Measurements from ENCODE around the gene KCNN4. TPM values are rescaled to one million over a fixed set of nuclear protein-coding genes. Genes with fewer than 3 reads are reported as not detected.
A peak's percentile ranks its signal among the peaks of the same experiment; 100 is the strongest.

KCNN4 gene
- total and polyA plus RNA-seq, 11 donors: 0.15 to 3.7 (median 0.63) TPM

DNA sequence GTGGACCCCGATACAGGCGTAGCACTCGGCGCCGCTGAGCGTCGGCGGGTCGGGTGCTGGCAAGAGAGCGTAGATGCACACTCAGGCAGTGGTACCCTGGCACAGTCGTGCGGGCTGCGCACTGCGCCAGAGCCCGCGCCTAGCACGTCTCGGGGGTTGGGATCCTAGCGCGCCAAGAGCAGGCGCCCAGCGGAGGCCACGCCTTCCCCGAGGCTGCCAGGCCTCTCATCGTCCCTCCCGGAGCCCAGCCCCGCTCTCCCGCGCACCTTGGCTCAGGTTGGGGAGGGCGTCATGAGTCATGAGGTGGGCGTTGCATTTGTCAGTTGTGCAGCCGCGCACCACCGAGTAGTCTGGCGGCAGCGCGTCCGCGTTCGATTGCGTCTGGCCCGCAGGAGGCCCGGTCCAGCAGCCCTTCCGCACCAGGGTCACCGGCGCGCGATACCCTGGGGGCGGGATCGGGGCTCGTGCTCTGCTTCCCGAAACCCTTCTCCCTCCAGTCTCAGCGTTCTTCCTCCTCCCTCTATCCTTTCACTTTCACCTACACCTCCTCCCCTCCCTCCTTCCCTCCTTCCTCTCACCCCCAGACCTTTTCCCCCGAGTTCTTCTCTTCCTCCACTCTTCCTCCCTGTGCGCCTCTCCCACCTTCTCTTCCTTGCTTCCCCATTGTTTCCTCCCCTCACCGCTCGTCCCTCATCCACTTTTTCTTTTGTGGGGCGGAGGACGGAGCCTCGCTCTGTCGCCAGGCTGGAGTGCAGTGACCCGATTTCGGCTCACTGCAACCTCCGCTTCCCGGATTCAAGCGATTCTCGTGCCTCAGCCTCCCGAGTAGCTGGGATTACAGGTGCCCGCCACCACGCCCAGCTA, 18.0 kb upstream of the KCNN4 start:
- peak overlapping the region; percentile 25 to 62 (median 50) for H3K4me3 ChIP-seq
- no peak for DNase-seq
- 13 to 16% (median 14%) methylated on average over 61 to 70 of the region's 70 CpGs for WGBS, 4 donors
- TF ChIP-seq, protein P1, sequence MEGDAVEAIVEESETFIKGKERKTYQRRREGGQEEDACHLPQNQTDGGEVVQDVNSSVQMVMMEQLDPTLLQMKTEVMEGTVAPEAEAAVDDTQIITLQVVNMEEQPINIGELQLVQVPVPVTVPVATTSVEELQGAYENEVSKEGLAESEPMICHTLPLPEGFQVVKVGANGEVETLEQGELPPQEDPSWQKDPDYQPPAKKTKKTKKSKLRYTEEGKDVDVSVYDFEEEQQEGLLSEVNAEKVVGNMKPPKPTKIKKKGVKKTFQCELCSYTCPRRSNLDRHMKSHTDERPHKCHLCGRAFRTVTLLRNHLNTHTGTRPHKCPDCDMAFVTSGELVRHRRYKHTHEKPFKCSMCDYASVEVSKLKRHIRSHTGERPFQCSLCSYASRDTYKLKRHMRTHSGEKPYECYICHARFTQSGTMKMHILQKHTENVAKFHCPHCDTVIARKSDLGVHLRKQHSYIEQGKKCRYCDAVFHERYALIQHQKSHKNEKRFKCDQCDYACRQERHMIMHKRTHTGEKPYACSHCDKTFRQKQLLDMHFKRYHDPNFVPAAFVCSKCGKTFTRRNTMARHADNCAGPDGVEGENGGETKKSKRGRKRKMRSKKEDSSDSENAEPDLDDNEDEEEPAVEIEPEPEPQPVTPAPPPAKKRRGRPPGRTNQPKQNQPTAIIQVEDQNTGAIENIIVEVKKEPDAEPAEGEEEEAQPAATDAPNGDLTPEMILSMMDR (IDR thresholded peaks at IDR 0.05): no peak
- TF ChIP-seq POLR2A (IDR thresholded peaks at IDR 0.05): no peak
- H3K27ac ChIP-seq: peak overlapping the region in 1 of 12 donors; percentile 46
- peaks cover 0 to 66% (median 14%) of the 10 kb centered on the region in 9 donors for H3K27me3 ChIP-seq
- H3K36me3 ChIP-seq: no peaks in the 10 kb centered on the region
- H3K9me3 ChIP-seq: peaks cover 0 to 7% (median 0%) of the 10 kb centered on the region in 12 donors
- intact Hi-C loops (cut with DNase I): no loop called here
- H3K4me1 ChIP-seq: peaks cover 0 to 15% (median 6%) of the 10 kb centered on the region in 12 donors
- peak in 3 of 4 donors; percentile 50 to 62 (median 55) for ATAC-seq

DNA sequence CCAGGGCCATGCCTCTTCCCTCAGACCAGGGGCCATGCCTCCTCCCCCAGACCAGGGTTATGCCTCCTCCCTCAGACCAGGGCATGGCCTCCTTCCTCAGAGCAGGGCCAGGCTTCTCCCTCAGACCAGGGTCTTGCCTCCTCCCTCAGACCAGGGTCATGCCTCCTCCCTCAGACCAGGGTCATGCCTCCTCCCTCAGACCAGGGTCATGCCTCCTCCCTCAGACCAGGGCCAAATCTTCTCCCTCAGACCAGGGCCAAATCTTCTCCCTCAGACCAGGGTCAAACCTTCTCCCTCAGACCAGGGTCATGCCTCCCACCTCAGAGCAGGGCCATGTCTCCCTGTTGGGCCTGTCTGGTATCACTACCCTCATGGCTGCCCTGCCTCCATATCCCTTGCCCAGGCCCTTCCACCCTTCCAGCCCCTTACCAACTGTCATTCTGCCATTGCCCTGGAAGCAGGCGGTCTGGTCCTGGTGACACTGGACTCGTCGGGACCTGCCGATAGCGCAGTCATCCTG, 17.3 kb upstream of the KCNN4 start:
- Histone ChIP-seq H3K27ac (no peak overlapping the region), H3K4me3 (peak overlapping the region in 11 of 12 donors; percentile 25 to 62 (median 52)), H3K9me3 (peaks cover 0 to 7% (median 0%) of the 10 kb centered on the region in 12 donors), H3K27me3 (peaks cover 0 to 70% (median 14%) of the 10 kb centered on the region in 9 donors), H3K4me1 (peaks cover 0 to 15% (median 6%) of the 10 kb centered on the region in 12 donors), H3K36me3 (no peaks in the 10 kb centered on the region)
- no peak for TF ChIP-seq POLR2A (IDR thresholded peaks at IDR 0.05)
- TF ChIP-seq, protein P1 (IDR thresholded peaks at IDR 0.05): no peak
- intact Hi-C loops (cut with DNase I): no loop called here
- no peak for DNase-seq
- WGBS, 4 donors: 41 to 70% (median 45%) methylated on average over 2 to 5 of the region's 5 CpGs
- ATAC-seq: no peak

- Histone ChIP-seq H3K4me1 (peaks cover 0 to 15% (median 6%) of the 10 kb centered on the region in 12 donors), H3K27ac (no peak overlapping the region), H3K27me3 (peaks cover 0 to 68% (median 14%) of the 10 kb centered on the region in 9 donors), H3K9me3 (peaks cover 0 to 7% (median 0%) of the 10 kb centered on the region in 12 donors), H3K4me3 (no peak overlapping the region), H3K36me3 (no peaks in the 10 kb centered on the region)
- TF ChIP-seq, protein P1 (IDR thresholded peaks at IDR 0.05): no peak
- no peak for TF ChIP-seq POLR2A (IDR thresholded peaks at IDR 0.05)
- 77 to 85% (median 85%) methylated on average over 6 to 7 of the region's 7 CpGs for WGBS, 4 donors
- intact Hi-C loops (cut with DNase I): no loop called here
- ATAC-seq (no peak), DNase-seq (no peak)
These were observed 16.8 kb upstream of the KCNN4 start for GRCh38 chr19:43797556-43797955.

GRCh38 chr19:43797118-43797517, 16.3 kb upstream of the KCNN4 start:
- Histone ChIP-seq H3K9me3 (peaks cover 0 to 7% (median 0%) of the 10 kb centered on the region in 12 donors), H3K27me3 (peaks cover 0 to 68% (median 14%) of the 10 kb centered on the region in 9 donors), H3K36me3 (no peaks in the 10 kb centered on the region), H3K27ac (no peak overlapping the region), H3K4me1 (peaks cover 0 to 15% (median 6%) of the 10 kb centered on the region in 12 donors), H3K4me3 (no peak overlapping the region)
- no peak for ATAC-seq
- no peak for TF ChIP-seq POLR2A (IDR thresholded peaks at IDR 0.05)
- TF ChIP-seq, protein P1 (IDR thresholded peaks at IDR 0.05): no peak
- WGBS, 4 donors: 39 to 67% (median 58%) methylated on average over 3 to 6 of the region's 6 CpGs
- intact Hi-C loops (cut with DNase I): no loop called here
- no peak for DNase-seq

Data from heart left ventricle (tissue), 16 donors.